GM21515 (cell line): ENCODE results near the gene PTPN4.

Experiments
- ATAC-seq: cut with Tn5 transposase; IDR thresholded peaks from one replicate; pipeline ENCODE4 v1.9.1; 2021; ENCODE audit not compliant: unreplicated experiment

PTPN4 gene

GRCh38 chr2:119853777-119854399 is 94.2 kb downstream of the PTPN4 start:
- ATAC-seq: no peak

GRCh38 chr2:119856469-119856901 is 96.8 kb downstream of the PTPN4 start:
- no peak for ATAC-seq

GRCh38 chr2:119857742-119858141 is 98.0 kb downstream of the PTPN4 start:
- no peak for ATAC-seq

GRCh38 chr2:119859528-119859927 is 99.8 kb downstream of the PTPN4 start:
- no peak for ATAC-seq

GRCh38 chr2:119860924-119861323 is 101.2 kb downstream of the PTPN4 start:
- ATAC-seq: no peak

GRCh38 chr2:119862127-119862889 is 102.6 kb downstream of the PTPN4 start:
- no peak for ATAC-seq

- ATAC-seq: no peak
Measured at GRCh38 chr2:119864318-119864717, 104.6 kb downstream of the PTPN4 start.

GRCh38 chr2:119871725-119872124 is 112.0 kb downstream of the PTPN4 start:
- ATAC-seq: no peak

GRCh38 chr2:119873350-119874315 is 113.9 kb downstream of the PTPN4 start:
- ATAC-seq: no peak

GRCh38 chr2:119879502-119879901 is 119.8 kb downstream of the PTPN4 start:
- no peak for ATAC-seq

- ATAC-seq: no peak
Measured at GRCh38 chr2:119888680-119889079, 129.0 kb downstream of the PTPN4 start.

GRCh38 chr2:119897736-119898395 is 138.1 kb downstream of the PTPN4 start:
- ATAC-seq: no peak

GRCh38 chr2:119901013-119901412 is 141.3 kb downstream of the PTPN4 start:
- ATAC-seq: no peak

- ATAC-seq: no peak
Measured at GRCh38 chr2:119910566-119910965, 150.8 kb downstream of the PTPN4 start.

- no peak for ATAC-seq
Measured at GRCh38 chr2:119914266-119914665, 154.5 kb downstream of the PTPN4 start.

GRCh38 chr2:119921825-119922224 is 162.1 kb downstream of the PTPN4 start:
- no peak for ATAC-seq

GRCh38 chr2:119922699-119923098 is 163.0 kb downstream of the PTPN4 start:
- no peak for ATAC-seq

GRCh38 chr2:119929537-119929936 is 169.8 kb downstream of the PTPN4 start:
- ATAC-seq: no peak

GRCh38 chr2:119932809-119933208 is 173.1 kb downstream of the PTPN4 start:
- ATAC-seq: no peak

GRCh38 chr2:119934319-119934718 is 174.6 kb downstream of the PTPN4 start:
- no peak for ATAC-seq

GRCh38 chr2:119937680-119938079 is 178.0 kb downstream of the PTPN4 start:
- no peak for ATAC-seq
